ENCODE measurements around the gene DENND1A.

DNA sequence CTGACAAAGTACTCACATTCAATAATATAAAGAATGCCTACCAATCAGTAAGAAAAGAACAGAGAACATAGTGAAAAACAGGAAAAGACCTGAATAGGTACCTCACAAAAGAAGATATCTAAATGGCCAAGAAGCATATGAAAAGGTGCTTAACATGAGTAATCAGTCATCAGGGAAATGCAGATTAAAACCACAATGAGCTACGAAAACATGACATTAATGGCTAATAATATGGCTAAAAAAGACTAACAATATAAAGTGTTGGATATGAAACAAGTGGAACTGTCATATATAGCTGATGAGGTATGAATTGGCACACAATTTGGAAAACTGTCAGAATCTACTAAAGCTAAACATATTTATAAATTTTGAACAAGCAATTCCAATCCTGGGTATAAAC lies 18.9 kb downstream of the DENND1A start:
- no peak for TF ChIP-seq CTCF (conservative IDR thresholded peaks at IDR 0.05; ENCODE audit: low read depth, low read length)
- TF ChIP-seq EZH2 (IDR thresholded peaks at IDR 0.05; ENCODE audit: low read length, unreplicated experiment): no peak
- no peak for TF ChIP-seq EZH2phosphoT487 (IDR thresholded peaks at IDR 0.05; ENCODE audit: borderline replicate concordance, low read length)

All from PC-3 (cell line).